Nephron (organoid): ENCODE measurements around the gene CELF2.

ENCODE experiments used
- H3K27ac Mint-ChIP-seq, 3 experiments: 2 replicates each; pipeline ENCODE4 v1.8.0; 2020; ENCODE audit warnings: mixed read lengths in 3 of 3, mild to moderate bottlenecking in 2 of 3, moderate library complexity in 1 of 3
- H3K27me3 Mint-ChIP-seq: 2 replicates; pipeline ENCODE4 v1.8.0; 2021; ENCODE audit warnings: low read depth, mild to moderate bottlenecking, moderate library complexity, mixed read lengths
- H3K36me3 Mint-ChIP-seq: 2 replicates; pipeline ENCODE4 v1.8.0; 2020; ENCODE audit warnings: low read depth, mixed read lengths
- H3K4me1 Mint-ChIP-seq: 2 replicates; pipeline ENCODE4 v1.8.0; 2020; ENCODE audit warnings: mixed read lengths
- H3K4me3 Mint-ChIP-seq, 3 experiments: 2 replicates each; pipeline ENCODE4 v1.8.0; 2020; ENCODE audit warnings: mild to moderate bottlenecking in 3 of 3, mixed read lengths in 3 of 3, moderate library complexity in 2 of 3
- H3K9me3 Mint-ChIP-seq: 2 replicates; pipeline ENCODE4 v1.8.0; 2020; ENCODE audit warnings: mixed read lengths
- CTCF ChIP-seq, 3 experiments: fragments of 200-600 bp; sonication (generic); IDR thresholded peaks; one replicate each; pipeline ENCODE4 v1.5.0; 2021; ENCODE audit warnings: antibody characterized with exemption in 3 of 3; ENCODE audit not compliant: unreplicated experiment in 3 of 3

Gene CELF2

GRCh38 chr10:11367505-11367904 is 349.8 kb downstream of the CELF2 start:
- peaks cover 14% of the 10 kb centered on the region for H3K9me3 Mint-ChIP-seq
- no peak overlapping the region for H3K27ac Mint-ChIP-seq
- no peak for TF ChIP-seq CTCF (IDR thresholded peaks at IDR 0.05; ENCODE audit: unreplicated experiment in 3 of 3)
- H3K4me3 Mint-ChIP-seq = no peak overlapping the region
- H3K36me3 Mint-ChIP-seq = no peaks in the 10 kb centered on the region
- no peaks in the 10 kb centered on the region for H3K4me1 Mint-ChIP-seq
- peaks cover 5% of the 10 kb centered on the region for H3K27me3 Mint-ChIP-seq

- Mint-ChIP-seq H3K9me3 (peaks cover 4% of the 10 kb centered on the region), H3K27ac (no peak overlapping the region), H3K36me3 (no peaks in the 10 kb centered on the region), H3K4me3 (no peak overlapping the region), H3K4me1 (no peaks in the 10 kb centered on the region), H3K27me3 (peaks cover 25% of the 10 kb centered on the region)
- TF ChIP-seq CTCF (IDR thresholded peaks at IDR 0.05; ENCODE audit: unreplicated experiment in 3 of 3) = no peak
These were observed 356.1 kb downstream of the CELF2 start for GRCh38 chr10:11373717-11374171.

- no peaks in the 10 kb centered on the region for H3K9me3 Mint-ChIP-seq
- H3K36me3 Mint-ChIP-seq = no peaks in the 10 kb centered on the region
- no peak for TF ChIP-seq CTCF (IDR thresholded peaks at IDR 0.05; ENCODE audit: unreplicated experiment in 3 of 3)
- no peak overlapping the region for H3K4me3 Mint-ChIP-seq
- peaks cover 32% of the 10 kb centered on the region for H3K27me3 Mint-ChIP-seq
- H3K27ac Mint-ChIP-seq = no peak overlapping the region
- H3K4me1 Mint-ChIP-seq = no peaks in the 10 kb centered on the region
These were observed 359.6 kb downstream of the CELF2 start for GRCh38 chr10:11377267-11377666.

GRCh38 chr10:11378835-11379234 is 361.2 kb downstream of the CELF2 start:
- H3K36me3 Mint-ChIP-seq = no peaks in the 10 kb centered on the region
- H3K4me3 Mint-ChIP-seq = no peak overlapping the region
- no peak overlapping the region for H3K27ac Mint-ChIP-seq
- TF ChIP-seq CTCF (IDR thresholded peaks at IDR 0.05; ENCODE audit: unreplicated experiment in 3 of 3) = no peak
- H3K4me1 Mint-ChIP-seq = no peaks in the 10 kb centered on the region
- peaks cover 28% of the 10 kb centered on the region for H3K27me3 Mint-ChIP-seq
- H3K9me3 Mint-ChIP-seq = no peaks in the 10 kb centered on the region

- no peak overlapping the region for H3K27ac Mint-ChIP-seq
- no peaks in the 10 kb centered on the region for H3K9me3 Mint-ChIP-seq
- H3K27me3 Mint-ChIP-seq = peaks cover 18% of the 10 kb centered on the region
- no peak overlapping the region for H3K4me3 Mint-ChIP-seq
- no peak for TF ChIP-seq CTCF (IDR thresholded peaks at IDR 0.05; ENCODE audit: unreplicated experiment in 3 of 3)
- no peaks in the 10 kb centered on the region for H3K4me1 Mint-ChIP-seq
- H3K36me3 Mint-ChIP-seq = no peaks in the 10 kb centered on the region
These were observed 362.1 kb downstream of the CELF2 start for GRCh38 chr10:11379771-11380170.

- TF ChIP-seq CTCF (IDR thresholded peaks at IDR 0.05; ENCODE audit: unreplicated experiment in 3 of 3) = no peak
- Mint-ChIP-seq H3K36me3 (no peaks in the 10 kb centered on the region), H3K4me1 (no peaks in the 10 kb centered on the region), H3K4me3 (no peak overlapping the region), H3K27ac (no peak overlapping the region), H3K27me3 (peaks cover 17% of the 10 kb centered on the region), H3K9me3 (no peaks in the 10 kb centered on the region)
These were observed 363.4 kb downstream of the CELF2 start for GRCh38 chr10:11381023-11381422.
